B cell (primary cell): ENCODE measurements around the gene RNF130. TPM values are rescaled to one million over a fixed set of nuclear protein-coding genes. Genes with fewer than 3 reads are reported as not detected.

ENCODE experiments used
- ATAC-seq: fragments of 200-7000 bp; cut with Tn5 transposase; one replicate; pipeline ENCODE4 v1.10.0; 2021; ENCODE audit warnings: low read depth, mild to moderate bottlenecking, moderate number of reproducible peaks, moderate library complexity
- CTCF ChIA-PET: fragments of 350-600 bp; sonication (Branson Sonifier 250); formaldehyde crosslinking; loops from one replicate; lab custom pipeline; 2021; ENCODE audit warnings: antibody characterized with exemption, inconsistent platforms; lab: Charles Lee
- POLR2A ChIA-PET: fragments of 350-600 bp; sonication (Branson Sonifier 250); formaldehyde crosslinking; loops from one replicate; lab custom pipeline; 2021; ENCODE audit warnings: antibody characterized with exemption; lab: Charles Lee
- DNase-seq: peaks from one replicate; pipeline ENCODE4 v3.0.0; 2013
- H2AFZ ChIP-seq: 2 replicates; pipeline ENCODE4 v1.6.1; 2012; ENCODE audit warnings: mild to moderate bottlenecking, low read depth, low read length; ENCODE audit not compliant: insufficient read depth, poor library complexity, severe bottlenecking
- H3K27ac ChIP-seq, 2 donors: 1 replicate in 1 of 2; 2 replicates in 1 of 2; pipeline ENCODE4 v1.5.1; 2012 to 2013; ENCODE audit warnings: low read length in 2 of 2, mild to moderate bottlenecking in 2 of 2, moderate library complexity in 1 of 2
- H3K27me3 ChIP-seq, 4 experiments: fragments of 200-600 bp in 1 of 4; sonication (generic) in 1 of 4; replicated peaks in 1 of 4; 1 replicate in 2 of 4; 2 replicates in 2 of 4; pipeline versions ENCODE4 v1.6.1 to v1.7.0; 2013 to 2016; ENCODE audit warnings: low read length in 3 of 4, mild to moderate bottlenecking in 2 of 4, mixed read lengths in 1 of 4, moderate library complexity in 1 of 4; ENCODE audit not compliant: insufficient read depth in 4 of 4, control insufficient read depth in 3 of 4; ENCODE audit errors: control extremely low read depth in 1 of 4
- H3K36me3 ChIP-seq, 2 experiments: replicated peaks in 1 of 2; 1 replicate in 1 of 2; 2 replicates in 1 of 2; pipeline versions ENCODE4 v1.6.1 to v1.7.1; 2013; ENCODE audit warnings: low read length in 1 of 2; ENCODE audit not compliant: insufficient read depth in 2 of 2, control insufficient read depth in 1 of 2; ENCODE audit errors: control extremely low read depth in 1 of 2, extremely low read depth in 1 of 2
- H3K4me1 ChIP-seq, 2 donors: fragments of 200-600 bp in 1 of 2; sonication (generic) in 1 of 2; 1 replicate in 1 of 2; 2 replicates in 1 of 2; pipeline versions ENCODE4 v1.5.1 to v1.6.1; 2013 to 2017; ENCODE audit warnings: low read length in 2 of 2; ENCODE audit not compliant: control insufficient read depth in 2 of 2, insufficient read depth in 2 of 2
- H3K4me2 ChIP-seq: replicated peaks from 2 replicates; pipeline ENCODE3; 2012; ENCODE audit warnings: mild to moderate bottlenecking, low read depth, low read length; ENCODE audit not compliant: poor library complexity, severe bottlenecking
- H3K4me3 ChIP-seq, 5 experiments: fragments of 200-600 bp in 1 of 5; sonication (generic) in 1 of 5; 1 replicate in 3 of 5; 2 replicates in 2 of 5; pipeline versions ENCODE4 v1.5.1 to v1.7.0; 2011 to 2016; ENCODE audit warnings: low read length in 4 of 5, mild to moderate bottlenecking in 4 of 5, low read depth in 2 of 5, control low read depth in 1 of 5, moderate library complexity in 1 of 5; ENCODE audit not compliant: insufficient read depth in 1 of 5; ENCODE audit errors: control extremely low read depth in 1 of 5, extremely low read depth in 1 of 5
- H3K79me2 ChIP-seq: fragments of 200-600 bp; sonication (generic); one replicate; pipeline ENCODE4 v1.6.0; 2016; ENCODE audit warnings: low read length; ENCODE audit not compliant: control insufficient read depth, insufficient read depth
- H3K9ac ChIP-seq: fragments of 200-600 bp; sonication (generic); 2 replicates; pipeline ENCODE4 v1.6.1; 2017; ENCODE audit warnings: mild to moderate bottlenecking, low read length, moderate library complexity
- H3K9me3 ChIP-seq, 3 donors: one replicate each; pipeline versions ENCODE4 v1.6.1 to v1.7.1; 2013; ENCODE audit warnings: low read length in 2 of 3; ENCODE audit not compliant: control insufficient read depth in 2 of 3, insufficient read depth in 1 of 3; ENCODE audit errors: control extremely low read depth in 1 of 3
- H4K20me1 ChIP-seq: 2 replicates; pipeline ENCODE4 v1.6.0; 2012; ENCODE audit warnings: mild to moderate bottlenecking, low read length; ENCODE audit not compliant: insufficient read depth, control insufficient read depth, poor library complexity, severe bottlenecking
- H3K27ac Mint-ChIP-seq: one replicate; pipeline ENCODE4 v1.8.0; 2021; ENCODE audit warnings: mixed read lengths
- H3K27me3 Mint-ChIP-seq: one replicate; pipeline ENCODE4 v1.8.0; 2021; ENCODE audit warnings: mixed read lengths
- H3K4me1 Mint-ChIP-seq: one replicate; pipeline ENCODE4 v1.8.0; 2021; ENCODE audit warnings: mixed read lengths
- H3K4me3 Mint-ChIP-seq: one replicate; pipeline ENCODE4 v1.8.0; 2021; ENCODE audit warnings: mixed read lengths
- H3K9me3 Mint-ChIP-seq: one replicate; pipeline ENCODE4 v1.8.0; 2022; ENCODE audit warnings: mixed read lengths; ENCODE audit not compliant: insufficient read depth
- CTCF ChIP-seq: fragments of 200-600 bp; IDR thresholded peaks from one replicate; pipeline ENCODE4 v1.8.0; 2022; ENCODE audit warnings: antibody characterized with exemption, mild to moderate bottlenecking
- EZH2 ChIP-seq: IDR thresholded peaks from 2 replicates; pipeline ENCODE4 v1.6.1; 2012; ENCODE audit warnings: borderline replicate concordance, low read depth, mild to moderate bottlenecking, moderate library complexity, low read length; ENCODE audit not compliant: insufficient read depth, poor library complexity, severe bottlenecking
- WGBS: methylation state at CpG from one replicate; pipeline ENCODE4 v1.1.5; 2013; ENCODE audit warnings: missing lambda C conversion rate; ENCODE audit not compliant: insufficient coverage; 5-methylcytosine and 5-hydroxymethylcytosine counted together
- intact Hi-C: fragments of 100-400 bp; cut with micrococcal nuclease; formaldehyde crosslinking; loops from one replicate; pipeline ENCODE4 v1.10.0; 2022
- polyA plus RNA-seq: library from polyadenylated mRNA; depleted of rRNA; stranded (reverse); fragments of >200 nt; gene quantifications from 2 replicates; pipeline ENCODE4 v1.2.3, GENCODE V29; 2012
- total RNA-seq, 2 donors: library from RNA; stranded (reverse); fragments of 120-200 nt in 1 of 2; gene quantifications; 1 replicate in 1 of 2; 2 replicates in 1 of 2; pipeline versions ENCODE4 v1.2.3 to v1.2.4, GENCODE V29; 2013 to 2022

Gene RNF130
- total and polyA plus RNA-seq, 2 donors (not counting 1 experiment from before 2014, with no cell fraction given), result 18.1 to 25.8 TPM

- no peak overlapping the region for H3K4me3 ChIP-seq
- ChIA-PET POLR2A (no interaction called here), CTCF (no interaction called here)
- H3K4me1 ChIP-seq, result peaks cover 0 to 4% of the 10 kb centered on the region in 2 donors
- no peak overlapping the region for H3K9ac ChIP-seq
- no peaks in the 10 kb centered on the region for H3K9me3 Mint-ChIP-seq
- no peaks in the 10 kb centered on the region for H3K27me3 ChIP-seq
- H3K79me2 ChIP-seq, result no peaks in the 10 kb centered on the region
- 100% methylated on average over 4 of the region's 8 CpGs for WGBS
- ATAC-seq, result no peak
- H3K36me3 ChIP-seq, result peaks cover 6 to 11% of the 10 kb centered on the region in 2 experiments
- DNase-seq, result no peak
- H3K9me3 ChIP-seq, result no peaks in the 10 kb centered on the region
- intact Hi-C loops, result no loop called here
- peaks cover 20% of the 10 kb centered on the region for H3K4me1 Mint-ChIP-seq
- H4K20me1 ChIP-seq, result no peaks in the 10 kb centered on the region
- no peak for TF ChIP-seq EZH2
- no peak for TF ChIP-seq CTCF
- H3K27me3 Mint-ChIP-seq, result no peaks in the 10 kb centered on the region
- H3K27ac ChIP-seq, result no peak overlapping the region
- H3K4me2 ChIP-seq, result no peak overlapping the region
- no peak overlapping the region for H3K4me3 Mint-ChIP-seq
- no peak overlapping the region for H2AFZ ChIP-seq
- H3K27ac Mint-ChIP-seq, result no peak overlapping the region
These were observed 107.5 kb downstream of the RNF130 start for GRCh38 chr5:179964015-179964414.

DNA sequence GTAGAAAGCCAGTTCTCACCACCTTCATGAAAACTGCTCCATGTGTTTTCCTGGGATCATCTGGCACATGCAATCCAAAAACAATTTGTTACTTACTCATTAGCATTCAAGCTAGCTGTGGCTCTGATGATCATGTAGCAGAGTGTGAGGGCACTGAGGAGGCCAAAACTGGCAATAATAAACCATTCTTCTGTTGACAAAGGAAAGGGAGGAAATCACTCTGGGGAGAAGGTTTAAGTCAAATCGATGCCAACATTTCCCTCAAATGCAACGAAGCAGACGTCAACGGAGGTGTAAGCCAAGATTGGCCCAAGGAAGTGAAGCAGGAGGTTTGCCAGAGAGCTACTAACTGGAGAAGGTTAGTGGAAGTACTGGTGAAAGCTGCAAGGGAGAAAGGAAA is 108.2 kb downstream of the RNF130 start:
- peaks cover 17% of the 10 kb centered on the region for H3K4me1 Mint-ChIP-seq
- Histone ChIP-seq H3K4me1 (peaks cover 0 to 4% of the 10 kb centered on the region in 2 donors), H2AFZ (no peak overlapping the region), H3K4me3 (no peak overlapping the region), H4K20me1 (no peaks in the 10 kb centered on the region), H3K9ac (no peak overlapping the region), H3K4me2 (no peak overlapping the region), H3K9me3 (no peaks in the 10 kb centered on the region), H3K27me3 (no peaks in the 10 kb centered on the region), H3K36me3 (peaks cover 3 to 11% of the 10 kb centered on the region in 2 experiments), H3K79me2 (no peaks in the 10 kb centered on the region), H3K27ac (no peak overlapping the region)
- CTCF ChIA-PET, result no interaction called here
- TF ChIP-seq CTCF (no peak), EZH2 (no peak)
- 100% methylated on average over 1 of the region's 4 CpGs for WGBS
- H3K4me3 Mint-ChIP-seq, result no peak overlapping the region
- no peak overlapping the region for H3K27ac Mint-ChIP-seq
- no peaks in the 10 kb centered on the region for H3K27me3 Mint-ChIP-seq
- POLR2A ChIA-PET, result no interaction called here
- ATAC-seq (no peak), DNase-seq (no peak)
- intact Hi-C loops, result no loop called here
- no peaks in the 10 kb centered on the region for H3K9me3 Mint-ChIP-seq
